Measurements from ENCODE around the gene CTXN1. TPM values are rescaled to one million over a fixed set of nuclear protein-coding genes. Genes with fewer than 3 reads are reported as not detected.
"Not testable (repeated sequence)": the region's sequence is repeated elsewhere in the genome, so short reads cannot be mapped to it uniquely, and the experiment has no call there.

The CTXN1 gene
- total RNA-seq, 1 donor, result 2.5 TPM

- H3K36me3 ChIP-seq (ENCODE audit: insufficient read depth, low read length), result peaks cover 9% of the 10 kb centered on the region
- H3K4me1 ChIP-seq (ENCODE audit: insufficient read depth, low read length), result peaks cover 7% of the 10 kb centered on the region
- peak; percentile 71 for DNase-seq (ENCODE audit: insufficient read length, low spot score, missing footprints)
- no peak overlapping the region for H3K4me3 ChIP-seq (ENCODE audit: insufficient read depth, low read length)
- H3K9me3 ChIP-seq (ENCODE audit: low read depth, low read length), result no peaks in the 10 kb centered on the region
- H3K27me3 ChIP-seq (ENCODE audit: insufficient read depth, low read length), result no peaks in the 10 kb centered on the region
- no peak overlapping the region for H2AFZ ChIP-seq (ENCODE audit: low read length)
- H3K79me2 ChIP-seq (ENCODE audit: insufficient read depth, low read length), result peaks cover 17% of the 10 kb centered on the region
- no peak overlapping the region for H3K27ac ChIP-seq (ENCODE audit: low read depth, low read length)
- no peak for TF ChIP-seq CTCF (IDR thresholded peaks at IDR 0.05; ENCODE audit: extremely low read depth, low read depth, low read length)
- H3K4me2 ChIP-seq (ENCODE audit: insufficient read depth, low read length), result no peak overlapping the region
- no peaks in the 10 kb centered on the region for H4K20me1 ChIP-seq (ENCODE audit: insufficient read depth, low read length)
Measured at GRCh38 chr19:7895565-7895964, 30.4 kb downstream of the CTXN1 start.

- Histone ChIP-seq H3K4me1 (ENCODE audit: insufficient read depth, low read length) (peaks cover 7% of the 10 kb centered on the region), H3K27me3 (ENCODE audit: insufficient read depth, low read length) (no peaks in the 10 kb centered on the region), H3K27ac (ENCODE audit: low read depth, low read length) (no peak overlapping the region), H3K9me3 (ENCODE audit: low read depth, low read length) (no peaks in the 10 kb centered on the region), H3K79me2 (ENCODE audit: insufficient read depth, low read length) (peaks cover 20% of the 10 kb centered on the region), H3K4me2 (ENCODE audit: insufficient read depth, low read length) (no peak overlapping the region), H2AFZ (ENCODE audit: low read length) (no peak overlapping the region), H3K36me3 (ENCODE audit: insufficient read depth, low read length) (peaks cover 9% of the 10 kb centered on the region), H3K4me3 (ENCODE audit: insufficient read depth, low read length) (no peak overlapping the region), H4K20me1 (ENCODE audit: insufficient read depth, low read length) (no peaks in the 10 kb centered on the region)
- peak; percentile 85 for DNase-seq (ENCODE audit: insufficient read length, low spot score, missing footprints)
- no peak for TF ChIP-seq CTCF (IDR thresholded peaks at IDR 0.05; ENCODE audit: extremely low read depth, low read depth, low read length)
Measured at GRCh38 chr19:7894612-7895309, 31.2 kb downstream of the CTXN1 start.

DNA sequence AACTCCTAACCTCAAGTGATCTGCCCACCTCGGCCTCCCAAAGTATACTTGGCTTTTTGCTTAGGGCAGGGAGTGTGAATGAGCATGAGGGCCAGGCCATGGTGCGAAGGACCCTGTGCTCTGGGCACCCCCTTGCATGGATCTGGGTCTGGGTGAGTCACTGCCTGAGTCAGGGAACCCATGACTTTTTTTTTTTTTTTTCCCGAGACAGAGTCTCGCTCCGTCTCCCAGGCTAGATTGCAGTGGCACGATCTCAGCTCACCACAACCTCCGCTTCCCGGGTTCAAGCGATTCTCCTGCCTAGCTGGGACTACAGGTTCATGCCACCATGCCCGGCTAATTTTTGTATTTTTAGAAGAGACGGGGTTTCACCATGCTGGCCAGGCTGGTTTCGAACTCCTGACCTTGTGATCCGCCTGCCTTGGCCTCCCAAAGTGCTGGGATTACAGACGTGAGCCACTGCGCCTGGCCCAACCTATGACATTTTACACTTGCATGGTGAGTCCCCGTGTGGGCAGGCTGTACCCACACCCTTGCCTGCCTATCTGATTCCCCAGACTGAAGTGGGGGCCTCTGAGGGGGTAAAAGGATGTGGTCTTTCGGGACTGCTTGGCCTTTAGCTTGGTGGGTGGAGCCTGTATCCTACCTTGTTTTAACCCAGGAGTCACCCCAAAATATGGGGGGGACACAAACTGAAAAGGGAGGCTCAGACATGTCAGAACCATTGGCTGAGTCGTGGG is 32.4 kb downstream of the CTXN1 start:
- not testable (repeated sequence) for H2AFZ ChIP-seq (ENCODE audit: low read length); H4K20me1 ChIP-seq (ENCODE audit: insufficient read depth, low read length); H3K36me3 ChIP-seq (ENCODE audit: insufficient read depth, low read length); H3K4me2 ChIP-seq (ENCODE audit: insufficient read depth, low read length); H3K4me3 ChIP-seq (ENCODE audit: insufficient read depth, low read length); H3K27me3 ChIP-seq (ENCODE audit: insufficient read depth, low read length); H3K9me3 ChIP-seq (ENCODE audit: low read depth, low read length)
- Histone ChIP-seq H3K27ac (ENCODE audit: low read depth, low read length) (peak overlapping the region; percentile 26), H3K79me2 (ENCODE audit: insufficient read depth, low read length) (peaks cover 26% of the 10 kb centered on the region), H3K4me1 (ENCODE audit: insufficient read depth, low read length) (peaks cover 11% of the 10 kb centered on the region)
- DNase-seq (ENCODE audit: insufficient read length, low spot score, missing footprints), result peak; percentile 97

GRCh38 chr19:7888826-7889217 is 37.1 kb downstream of the CTXN1 start:
- DNase-seq (ENCODE audit: insufficient read length, low spot score, missing footprints), result peak; percentile 72
- Histone ChIP-seq H3K4me2 (ENCODE audit: insufficient read depth, low read length) (peak overlapping the region; percentile 92), H3K27ac (ENCODE audit: low read depth, low read length) (peak overlapping the region; percentile 58), H3K9me3 (ENCODE audit: low read depth, low read length) (no peaks in the 10 kb centered on the region), H3K79me2 (ENCODE audit: insufficient read depth, low read length) (peaks cover 15% of the 10 kb centered on the region), H3K27me3 (ENCODE audit: insufficient read depth, low read length) (no peaks in the 10 kb centered on the region), H3K36me3 (ENCODE audit: insufficient read depth, low read length) (no peaks in the 10 kb centered on the region), H3K4me3 (ENCODE audit: insufficient read depth, low read length) (peak overlapping the region; percentile 86), H4K20me1 (ENCODE audit: insufficient read depth, low read length) (no peaks in the 10 kb centered on the region), H2AFZ (ENCODE audit: low read length) (peak overlapping the region; percentile 78), H3K4me1 (ENCODE audit: insufficient read depth, low read length) (peaks cover 11% of the 10 kb centered on the region)
- TF ChIP-seq CTCF (IDR thresholded peaks at IDR 0.05; ENCODE audit: extremely low read depth, low read depth, low read length), result no peak
